ENCODE data around the gene BPIFB2. TPM values are rescaled to one million over a fixed set of nuclear protein-coding genes. Genes with fewer than 3 reads are reported as not detected.

BPIFB2 gene
- total RNA-seq, 1 experiment from 2014 or later: 0.15 TPM

DNA sequence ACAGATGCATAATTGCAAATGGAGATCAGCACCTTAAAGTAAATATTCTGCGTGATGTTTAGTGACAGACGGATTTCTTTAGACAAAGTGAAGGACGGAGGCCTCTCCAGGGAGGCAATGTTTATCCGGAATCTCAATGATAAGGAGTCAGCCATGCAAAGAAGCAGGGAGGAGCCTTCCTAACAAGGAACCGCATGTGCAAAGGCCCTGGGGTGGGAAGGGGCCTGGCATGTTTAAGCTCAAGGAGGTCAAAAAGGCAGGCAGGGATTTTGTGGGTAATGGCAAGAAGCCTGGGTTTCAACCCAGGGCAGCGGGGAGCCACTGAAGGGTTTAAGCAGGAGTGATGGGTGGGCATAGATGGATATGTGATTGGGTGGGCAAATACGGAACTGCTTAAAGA lies 46.9 kb downstream of the BPIFB2 start:
- no peak overlapping the region for H3K9ac ChIP-seq (ENCODE audit: low read length)
- TF ChIP-seq EGR1 (IDR thresholded peaks at IDR 0.05; ENCODE audit: low read depth): no peak
- no peak for TF ChIP-seq ELF1 (IDR thresholded peaks at IDR 0.05; ENCODE audit: borderline replicate concordance, low read depth)
- no peak for TF ChIP-seq SIN3A (IDR thresholded peaks at IDR 0.05; ENCODE audit: low read depth)
- TF ChIP-seq JUND (IDR thresholded peaks at IDR 0.05): no peak
- H3K9me3 ChIP-seq (ENCODE audit: control insufficient read depth in 1 of 2, insufficient read depth in 1 of 2, low read depth in 1 of 2, low read length in 2 of 2): no peaks in the 10 kb centered on the region
- BruUV-seq (replicated peaks): no TSS peak
- H3K27ac ChIP-seq (ENCODE audit: low read depth, low read length): no peak overlapping the region
- no peak overlapping the region for H3K4me2 ChIP-seq (ENCODE audit: low read length)
- H3K27me3 ChIP-seq (ENCODE audit: insufficient read depth, low read length): no peaks in the 10 kb centered on the region
- ChIA-PET POLR2A (no interaction called here), RAD21 (ENCODE audit: low non-redundant PET in 1 of 2, low total read pairs in 2 of 2, uncharacterized antibody in 2 of 2, unreplicated experiment in 2 of 2) (no interaction called here), CTCF (no interaction called here)
- no peaks in the 10 kb centered on the region for H3K79me2 ChIP-seq (ENCODE audit: insufficient read depth, low read length)
- intact Hi-C loops (cut with micrococcal nuclease): no loop called here
- H3K4me3 ChIP-seq (replicated peaks in 1 of 2; ENCODE audit: low read depth in 1 of 2, low read length in 2 of 2): no peak overlapping the region
- DNase-seq (ENCODE audit: low read depth, low spot score): no peak
- no peaks in the 10 kb centered on the region for H4K20me1 ChIP-seq (ENCODE audit: insufficient read depth)
- no peaks in the 10 kb centered on the region for H3K9me2 ChIP-seq (ENCODE audit: insufficient read depth)
- no peak overlapping the region for H2AFZ ChIP-seq (ENCODE audit: low read depth, low read length, poor library complexity, severe bottlenecking)
- no peaks in the 10 kb centered on the region for H3K4me1 ChIP-seq (ENCODE audit: control insufficient read depth in 1 of 2, insufficient read depth in 2 of 2, low read length in 2 of 2)
- no peak for ATAC-seq
- H3K36me3 ChIP-seq (ENCODE audit: control insufficient read depth in 1 of 2, insufficient read depth in 2 of 2, low read length in 2 of 2): no peaks in the 10 kb centered on the region

DNA sequence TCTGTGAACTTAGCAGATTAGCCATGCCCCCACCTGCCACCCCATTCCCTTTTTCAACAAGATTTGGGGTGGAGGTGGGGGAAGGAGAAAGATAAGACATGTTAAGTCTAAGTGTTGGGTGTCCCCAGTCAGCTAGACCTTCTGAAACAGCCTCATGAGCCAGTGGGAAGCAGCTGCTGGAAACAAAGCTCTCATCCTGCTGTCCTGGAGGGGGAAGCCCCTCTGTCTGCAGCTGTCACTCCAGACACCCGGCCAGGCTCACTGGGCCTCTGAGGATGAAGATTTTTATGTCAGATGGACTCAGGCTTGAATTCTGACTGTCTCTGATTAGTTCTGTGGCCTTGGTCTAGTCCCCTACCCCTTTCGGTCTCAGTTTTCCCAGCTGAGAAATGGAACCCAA lies 47.3 kb downstream of the BPIFB2 start:
- ChIA-PET CTCF (no interaction called here), POLR2A (no interaction called here), RAD21 (ENCODE audit: low non-redundant PET in 1 of 2, low total read pairs in 2 of 2, uncharacterized antibody in 2 of 2, unreplicated experiment in 2 of 2) (no interaction called here)
- BruUV-seq (replicated peaks): no TSS peak
- Histone ChIP-seq H3K4me1 (ENCODE audit: control insufficient read depth in 1 of 2, insufficient read depth in 2 of 2, low read length in 2 of 2) (no peaks in the 10 kb centered on the region), H3K27ac (ENCODE audit: low read depth, low read length) (no peak overlapping the region), H3K36me3 (ENCODE audit: control insufficient read depth in 1 of 2, insufficient read depth in 2 of 2, low read length in 2 of 2) (no peaks in the 10 kb centered on the region), H3K4me2 (ENCODE audit: low read length) (no peak overlapping the region), H3K27me3 (ENCODE audit: insufficient read depth, low read length) (no peaks in the 10 kb centered on the region), H3K79me2 (ENCODE audit: insufficient read depth, low read length) (no peaks in the 10 kb centered on the region), H3K4me3 (replicated peaks in 1 of 2; ENCODE audit: low read depth in 1 of 2, low read length in 2 of 2) (no peak overlapping the region), H4K20me1 (ENCODE audit: insufficient read depth) (no peaks in the 10 kb centered on the region), H2AFZ (ENCODE audit: low read depth, low read length, poor library complexity, severe bottlenecking) (no peak overlapping the region), H3K9me2 (ENCODE audit: insufficient read depth) (no peaks in the 10 kb centered on the region), H3K9me3 (ENCODE audit: control insufficient read depth in 1 of 2, insufficient read depth in 1 of 2, low read depth in 1 of 2, low read length in 2 of 2) (no peaks in the 10 kb centered on the region), H3K9ac (ENCODE audit: low read length) (no peak overlapping the region)
- intact Hi-C loops (cut with micrococcal nuclease): no loop called here
- DNase-seq (ENCODE audit: low read depth, low spot score) (no peak), ATAC-seq (no peak)
- no peak for TF ChIP-seq SIN3A (IDR thresholded peaks at IDR 0.05; ENCODE audit: low read depth)
- no peak for TF ChIP-seq POLR2A (IDR thresholded peaks at IDR 0.05; ENCODE audit: borderline replicate concordance, extremely low read depth, insufficient read depth, insufficient read length)
- no peak for TF ChIP-seq SRF (IDR thresholded peaks at IDR 0.05; ENCODE audit: low read depth)
- TF ChIP-seq EGR1 (IDR thresholded peaks at IDR 0.05; ENCODE audit: low read depth): no peak
- TF ChIP-seq ZBTB33 (IDR thresholded peaks at IDR 0.05; ENCODE audit: extremely low read depth, insufficient replicate concordance, low read length): no peak
- no peak for TF ChIP-seq ZFX (IDR thresholded peaks at IDR 0.05)
- TF ChIP-seq RAD21 (IDR thresholded peaks at IDR 0.05; ENCODE audit: low read depth): no peak
- TF ChIP-seq EZH2 (IDR thresholded peaks at IDR 0.05): no peak
- TF ChIP-seq SP1 (IDR thresholded peaks at IDR 0.05; ENCODE audit: low read depth): no peak
- TF ChIP-seq, protein P1, sequence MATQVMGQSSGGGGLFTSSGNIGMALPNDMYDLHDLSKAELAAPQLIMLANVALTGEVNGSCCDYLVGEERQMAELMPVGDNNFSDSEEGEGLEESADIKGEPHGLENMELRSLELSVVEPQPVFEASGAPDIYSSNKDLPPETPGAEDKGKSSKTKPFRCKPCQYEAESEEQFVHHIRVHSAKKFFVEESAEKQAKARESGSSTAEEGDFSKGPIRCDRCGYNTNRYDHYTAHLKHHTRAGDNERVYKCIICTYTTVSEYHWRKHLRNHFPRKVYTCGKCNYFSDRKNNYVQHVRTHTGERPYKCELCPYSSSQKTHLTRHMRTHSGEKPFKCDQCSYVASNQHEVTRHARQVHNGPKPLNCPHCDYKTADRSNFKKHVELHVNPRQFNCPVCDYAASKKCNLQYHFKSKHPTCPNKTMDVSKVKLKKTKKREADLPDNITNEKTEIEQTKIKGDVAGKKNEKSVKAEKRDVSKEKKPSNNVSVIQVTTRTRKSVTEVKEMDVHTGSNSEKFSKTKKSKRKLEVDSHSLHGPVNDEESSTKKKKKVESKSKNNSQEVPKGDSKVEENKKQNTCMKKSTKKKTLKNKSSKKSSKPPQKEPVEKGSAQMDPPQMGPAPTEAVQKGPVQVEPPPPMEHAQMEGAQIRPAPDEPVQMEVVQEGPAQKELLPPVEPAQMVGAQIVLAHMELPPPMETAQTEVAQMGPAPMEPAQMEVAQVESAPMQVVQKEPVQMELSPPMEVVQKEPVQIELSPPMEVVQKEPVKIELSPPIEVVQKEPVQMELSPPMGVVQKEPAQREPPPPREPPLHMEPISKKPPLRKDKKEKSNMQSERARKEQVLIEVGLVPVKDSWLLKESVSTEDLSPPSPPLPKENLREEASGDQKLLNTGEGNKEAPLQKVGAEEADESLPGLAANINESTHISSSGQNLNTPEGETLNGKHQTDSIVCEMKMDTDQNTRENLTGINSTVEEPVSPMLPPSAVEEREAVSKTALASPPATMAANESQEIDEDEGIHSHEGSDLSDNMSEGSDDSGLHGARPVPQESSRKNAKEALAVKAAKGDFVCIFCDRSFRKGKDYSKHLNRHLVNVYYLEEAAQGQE (IDR thresholded peaks at IDR 0.05; ENCODE audit: low read depth): no peak
- TF ChIP-seq ZNF274 (IDR thresholded peaks at IDR 0.05; ENCODE audit: low read depth, low read length): no peak
- TF ChIP-seq YY1 (IDR thresholded peaks at IDR 0.05; ENCODE audit: extremely low read depth, insufficient replicate concordance, low read depth, low read length): no peak
- no peak for TF ChIP-seq CBX3 (IDR thresholded peaks at IDR 0.05; ENCODE audit: low read depth)
- TF ChIP-seq ATF3 (IDR thresholded peaks at IDR 0.05): no peak

Data from HCT116 (cell line).